Measurements from ENCODE around the gene PUS3. TPM values are rescaled to one million over a fixed set of nuclear protein-coding genes. Genes with fewer than 3 reads are reported as not detected.

PUS3 gene
- polyA plus RNA-seq (2012; ENCODE audit: missing spikeins), result 14.5 TPM

GRCh38 chr11:125902927-125903710 lies at the start of gene PUS3:
TSS of gene PUS3 (minus strand) at chr11:125903206. CDS start at chr11:125896284, 6,922 bp downstream.
- peak; percentile 97 for FAIRE-seq
- peak; percentile 55; the same call in 1 of the 2 replicates for TF ChIP-seq TAF1 (IDR thresholded peaks at IDR 0.05; ENCODE audit: borderline replicate concordance, low read depth, low read length)
- peak; percentile 77 for TF ChIP-seq POLR2AphosphoS5 (IDR thresholded peaks at IDR 0.05; ENCODE audit: low read depth, low read length)
- peak; percentile 82 for TF ChIP-seq POLR2A (IDR thresholded peaks at IDR 0.05; ENCODE audit: low read depth, low read length)
- DNase-seq (ENCODE audit: insufficient read length), result peak; percentile 71

GRCh38 chr11:125952559-125952958 lies 49.6 kb upstream of the PUS3 start:
- DNase-seq (ENCODE audit: insufficient read length), result no peak
- no peak for TF ChIP-seq POLR2A (IDR thresholded peaks at IDR 0.05; ENCODE audit: low read depth, low read length)
- no peak for TF ChIP-seq TAF1 (IDR thresholded peaks at IDR 0.05; ENCODE audit: borderline replicate concordance, low read depth, low read length)
- no peak for TF ChIP-seq POLR2AphosphoS5 (IDR thresholded peaks at IDR 0.05; ENCODE audit: low read depth, low read length)
- FAIRE-seq, result no peak

GRCh38 chr11:125951731-125952130 lies 48.7 kb upstream of the PUS3 start:
- no peak for TF ChIP-seq POLR2A (IDR thresholded peaks at IDR 0.05; ENCODE audit: low read depth, low read length)
- no peak for TF ChIP-seq TAF1 (IDR thresholded peaks at IDR 0.05; ENCODE audit: borderline replicate concordance, low read depth, low read length)
- TF ChIP-seq POLR2AphosphoS5 (IDR thresholded peaks at IDR 0.05; ENCODE audit: low read depth, low read length), result no peak
- FAIRE-seq (no peak), DNase-seq (ENCODE audit: insufficient read length) (no peak)

GRCh38 chr11:125950696-125951651 lies 48.0 kb upstream of the PUS3 start:
- FAIRE-seq (no peak), DNase-seq (ENCODE audit: insufficient read length) (no peak)
- no peak for TF ChIP-seq TAF1 (IDR thresholded peaks at IDR 0.05; ENCODE audit: borderline replicate concordance, low read depth, low read length)
- TF ChIP-seq POLR2AphosphoS5 (IDR thresholded peaks at IDR 0.05; ENCODE audit: low read depth, low read length), result no peak
- TF ChIP-seq POLR2A (IDR thresholded peaks at IDR 0.05; ENCODE audit: low read depth, low read length), result no peak

GRCh38 chr11:125950178-125950490 lies 47.1 kb upstream of the PUS3 start:
- DNase-seq (ENCODE audit: insufficient read length) (no peak), FAIRE-seq (no peak)
- no peak for TF ChIP-seq POLR2A (IDR thresholded peaks at IDR 0.05; ENCODE audit: low read depth, low read length)
- TF ChIP-seq POLR2AphosphoS5 (IDR thresholded peaks at IDR 0.05; ENCODE audit: low read depth, low read length), result no peak
- no peak for TF ChIP-seq TAF1 (IDR thresholded peaks at IDR 0.05; ENCODE audit: borderline replicate concordance, low read depth, low read length)

- TF ChIP-seq POLR2A (IDR thresholded peaks at IDR 0.05; ENCODE audit: low read depth, low read length) (no peak), POLR2AphosphoS5 (IDR thresholded peaks at IDR 0.05; ENCODE audit: low read depth, low read length) (no peak), TAF1 (IDR thresholded peaks at IDR 0.05; ENCODE audit: borderline replicate concordance, low read depth, low read length) (no peak)
- FAIRE-seq, result no peak
- no peak for DNase-seq (ENCODE audit: insufficient read length)
These were observed 46.5 kb upstream of the PUS3 start for GRCh38 chr11:125949271-125950177.

GRCh38 chr11:125948278-125949051 lies 45.5 kb upstream of the PUS3 start:
- FAIRE-seq (no peak), DNase-seq (ENCODE audit: insufficient read length) (no peak)
- TF ChIP-seq POLR2AphosphoS5 (IDR thresholded peaks at IDR 0.05; ENCODE audit: low read depth, low read length) (no peak), POLR2A (IDR thresholded peaks at IDR 0.05; ENCODE audit: low read depth, low read length) (no peak), TAF1 (IDR thresholded peaks at IDR 0.05; ENCODE audit: borderline replicate concordance, low read depth, low read length) (no peak)

- DNase-seq (ENCODE audit: insufficient read length), result no peak
- TF ChIP-seq POLR2A (IDR thresholded peaks at IDR 0.05; ENCODE audit: low read depth, low read length), result no peak
- no peak for TF ChIP-seq POLR2AphosphoS5 (IDR thresholded peaks at IDR 0.05; ENCODE audit: low read depth, low read length)
- TF ChIP-seq TAF1 (IDR thresholded peaks at IDR 0.05; ENCODE audit: borderline replicate concordance, low read depth, low read length), result no peak
- no peak for FAIRE-seq
These were observed 44.6 kb upstream of the PUS3 start for GRCh38 chr11:125947419-125948277.

GRCh38 chr11:125946712-125947418 lies 43.9 kb upstream of the PUS3 start:
- no peak for DNase-seq (ENCODE audit: insufficient read length)
- no peak for FAIRE-seq
- TF ChIP-seq TAF1 (IDR thresholded peaks at IDR 0.05; ENCODE audit: borderline replicate concordance, low read depth, low read length) (no peak), POLR2AphosphoS5 (IDR thresholded peaks at IDR 0.05; ENCODE audit: low read depth, low read length) (no peak), POLR2A (IDR thresholded peaks at IDR 0.05; ENCODE audit: low read depth, low read length) (no peak)

All from GM12892 (cell line).